HG03280 (cell line): ENCODE results near the gene INPP5E.

Source experiments
- ATAC-seq: cut with Tn5 transposase; IDR thresholded peaks from one replicate; pipeline ENCODE4 v1.9.1; 2021; ENCODE audit warnings: mild to moderate bottlenecking, moderate library complexity; ENCODE audit not compliant: unreplicated experiment

Gene INPP5E

DNA sequence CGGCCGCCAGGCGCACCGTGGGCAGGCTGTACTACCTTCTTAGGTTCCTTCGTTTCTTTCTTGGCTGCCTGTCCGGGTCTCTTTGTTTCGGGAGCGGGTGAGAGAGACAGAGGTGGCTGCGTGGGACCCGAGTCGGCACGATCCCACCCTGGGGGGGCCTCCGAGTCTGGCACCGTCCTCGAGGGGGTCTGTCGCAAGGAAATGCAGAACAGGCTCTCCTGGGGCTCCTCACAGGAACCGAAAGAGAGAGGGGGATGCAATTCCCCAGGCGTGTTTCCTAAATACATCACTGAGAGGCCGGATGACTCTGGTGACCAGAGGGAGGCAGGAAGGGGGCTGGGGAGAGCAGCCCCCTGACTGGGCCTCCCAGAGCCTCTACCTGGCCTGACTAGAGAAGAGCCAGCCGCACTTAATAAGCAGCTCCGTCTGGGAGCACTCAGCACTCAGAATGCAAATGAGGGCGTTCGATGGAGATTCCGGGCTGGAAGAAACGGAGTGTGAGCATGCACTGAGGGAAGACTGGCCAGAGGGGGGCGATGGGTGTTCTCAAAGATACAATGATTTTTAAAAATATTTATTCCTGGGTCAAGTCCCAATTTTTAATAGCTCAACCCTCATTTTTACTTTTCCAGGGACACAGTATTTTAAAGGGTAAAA lies 11.7 kb upstream of the INPP5E start:
- ATAC-seq = no peak

DNA sequence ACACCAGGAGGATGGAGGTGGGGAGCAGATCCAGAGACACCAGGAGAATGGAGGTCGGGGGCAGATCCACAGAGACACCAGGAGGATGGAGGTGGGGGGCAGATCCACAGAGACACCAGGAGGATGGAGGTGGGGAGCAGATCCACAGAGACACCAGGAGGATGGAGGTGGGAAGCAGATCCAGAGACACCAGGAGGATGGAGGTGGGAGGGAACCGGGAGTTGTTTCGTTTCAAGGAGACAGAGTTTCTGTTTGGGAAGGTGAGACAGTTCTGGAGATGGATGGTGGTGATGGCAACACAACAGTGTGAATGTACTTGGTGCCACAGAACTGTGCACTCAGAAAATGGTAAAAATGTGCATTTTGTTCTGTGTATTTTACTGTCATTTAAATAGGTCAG lies 9.0 kb upstream of the INPP5E start:
- ATAC-seq = no peak

DNA sequence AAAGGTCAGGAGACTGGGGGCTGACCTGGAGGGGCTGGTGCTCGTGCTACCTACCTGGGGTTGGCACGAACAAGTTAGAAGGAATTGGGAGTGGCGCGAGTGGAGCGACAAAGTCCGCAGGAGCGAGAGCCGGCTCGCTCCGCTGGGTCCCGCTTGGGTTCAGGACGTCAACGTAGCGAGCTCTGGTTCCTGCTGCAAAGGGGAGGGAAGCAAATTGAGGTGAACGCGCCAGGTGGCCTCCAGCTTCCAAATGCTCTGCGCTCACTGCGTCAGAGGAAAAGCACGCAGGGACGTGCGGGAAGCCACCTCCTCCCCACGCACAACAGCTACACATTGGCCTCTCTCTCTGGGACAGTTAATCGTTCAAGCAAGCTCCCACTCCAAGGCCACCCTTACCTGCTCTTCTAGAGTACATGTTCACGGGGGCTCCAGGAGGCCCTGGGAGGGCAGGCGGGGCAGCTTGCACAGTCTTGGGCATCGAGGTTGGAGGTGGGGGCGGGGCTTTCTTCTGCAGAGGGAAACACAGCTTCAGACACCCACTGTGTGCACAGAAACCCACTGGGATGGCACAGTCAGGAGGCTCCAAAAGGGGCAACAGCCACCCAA lies 7.6 kb upstream of the INPP5E start:
- ATAC-seq = no peak

DNA sequence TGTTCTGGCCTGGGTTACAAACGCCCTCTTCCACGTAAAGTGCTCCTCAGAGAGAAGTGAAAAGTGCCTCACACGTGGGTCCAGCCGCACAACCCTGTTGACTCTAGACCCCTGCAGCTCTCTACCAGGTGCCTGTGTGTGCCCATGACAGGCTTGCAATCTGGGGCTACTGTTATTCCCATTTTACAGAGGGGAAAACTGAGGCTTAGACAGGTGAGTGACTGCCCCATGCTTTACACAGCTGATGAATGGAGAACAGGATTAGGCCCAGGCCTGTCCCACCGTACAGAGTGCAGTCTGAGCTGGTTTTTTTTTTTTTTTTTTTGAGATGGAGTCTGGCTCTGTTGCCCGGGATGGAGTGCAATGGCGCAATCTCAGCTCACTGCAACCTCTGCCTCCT lies 6.2 kb upstream of the INPP5E start:
- ATAC-seq = no peak

DNA sequence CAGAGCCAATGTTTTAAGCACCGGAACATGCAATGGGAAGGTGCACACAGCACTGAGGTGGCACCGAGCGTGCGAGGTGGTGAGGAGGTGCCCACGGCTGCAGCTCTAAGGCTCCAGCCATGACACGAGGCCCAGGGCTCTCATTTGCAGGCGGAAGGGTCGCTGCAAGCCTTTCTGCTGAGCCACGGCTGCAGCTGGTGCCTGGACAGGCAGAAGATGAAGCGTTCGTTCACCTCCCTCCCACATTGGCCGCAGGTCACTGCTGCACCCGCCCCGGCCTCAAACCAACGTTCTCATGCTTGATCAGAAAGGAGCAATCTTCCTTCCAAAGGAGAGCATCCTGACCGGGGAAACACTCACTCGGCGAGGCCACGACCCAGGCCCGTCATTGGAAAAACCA lies 4.5 kb upstream of the INPP5E start:
- ATAC-seq = no peak

DNA sequence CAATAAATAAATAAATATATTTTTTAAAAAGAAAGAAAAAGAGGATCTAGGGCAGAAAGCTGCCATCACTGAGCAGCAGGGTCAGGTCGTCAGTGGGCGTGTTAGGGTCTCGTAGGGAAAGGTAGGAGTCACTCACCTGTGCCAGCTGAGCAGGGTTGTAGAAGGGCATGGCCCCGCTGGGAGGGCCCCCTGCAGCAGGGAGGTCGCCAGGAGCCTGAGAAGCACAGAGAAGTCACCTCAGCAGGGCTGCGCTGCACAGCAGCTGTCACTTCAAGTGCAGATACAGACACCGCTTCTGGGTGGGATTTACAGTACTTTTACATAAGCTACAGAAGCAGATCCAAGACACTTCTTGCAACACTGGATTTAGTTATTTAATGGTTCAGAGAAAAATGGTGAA lies 4.0 kb upstream of the INPP5E start:
- no peak for ATAC-seq

DNA sequence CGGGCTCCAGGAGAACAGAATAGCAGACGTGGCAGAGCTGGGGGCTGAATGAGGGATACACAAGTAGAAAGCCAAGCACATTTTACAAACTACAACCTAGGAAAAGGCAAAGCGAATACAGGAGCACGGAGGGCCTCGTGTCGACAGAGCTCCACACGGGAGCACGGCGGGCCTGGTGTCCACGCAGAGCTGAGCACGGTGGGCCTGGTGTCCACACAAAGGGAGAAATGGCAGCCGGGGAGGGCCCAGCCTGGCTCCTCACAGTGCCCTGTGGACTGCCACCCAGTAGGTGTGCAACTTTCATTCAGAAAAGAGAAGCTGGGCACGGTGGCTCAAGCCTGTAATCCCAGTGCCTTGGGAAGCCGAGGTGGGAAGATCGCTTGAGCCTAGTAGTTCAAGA lies 3.4 kb upstream of the INPP5E start:
- ATAC-seq = no peak

DNA sequence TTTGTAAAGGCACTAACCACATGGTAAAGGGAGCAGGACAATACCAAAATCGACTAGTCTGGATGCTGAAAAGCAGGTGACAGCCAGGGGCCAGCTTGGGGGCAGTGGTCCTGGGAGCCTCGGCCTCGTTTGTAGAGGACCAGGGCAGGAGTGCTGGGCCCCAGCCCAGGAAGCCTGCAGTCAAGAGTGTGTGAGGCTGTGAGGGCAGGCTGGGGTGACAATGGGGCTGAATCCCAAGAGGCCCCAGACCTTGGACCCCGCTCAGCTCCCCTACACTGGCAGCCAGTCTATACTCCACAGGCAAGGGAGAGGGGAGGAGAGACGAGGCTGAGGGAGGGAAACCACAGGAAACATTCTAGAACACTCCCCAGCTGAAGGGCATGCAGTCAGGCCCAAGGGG lies 2.6 kb upstream of the INPP5E start:
- no peak for ATAC-seq

DNA sequence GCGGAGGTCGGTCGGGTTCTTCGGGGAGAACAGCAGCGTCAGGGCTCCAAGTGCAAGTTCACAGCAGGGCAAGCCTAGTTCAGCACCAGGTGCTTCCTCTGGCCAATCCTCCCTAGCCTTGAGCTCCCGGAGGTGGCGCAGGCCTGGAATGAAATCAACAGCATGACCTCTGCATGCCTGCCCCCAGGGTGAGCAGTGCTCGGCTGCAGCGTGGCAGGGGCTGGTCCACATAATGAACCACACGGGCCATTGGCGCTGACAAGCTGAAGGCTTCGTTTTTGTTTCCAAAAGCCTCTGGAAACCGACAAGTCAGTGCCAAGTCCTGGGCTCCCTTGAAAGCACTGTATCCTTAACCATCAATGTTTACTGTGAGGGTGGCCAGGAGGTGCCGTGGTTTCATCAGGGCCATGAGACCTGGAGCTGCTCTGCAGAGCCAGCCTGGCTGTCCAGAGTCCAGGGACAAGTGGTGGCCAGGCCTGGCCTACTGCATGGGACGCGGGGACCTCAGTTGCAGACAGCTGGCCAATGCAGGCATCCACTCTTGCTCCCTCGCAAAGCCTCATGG lies 2.1 kb upstream of the INPP5E start:
- no peak for ATAC-seq

DNA sequence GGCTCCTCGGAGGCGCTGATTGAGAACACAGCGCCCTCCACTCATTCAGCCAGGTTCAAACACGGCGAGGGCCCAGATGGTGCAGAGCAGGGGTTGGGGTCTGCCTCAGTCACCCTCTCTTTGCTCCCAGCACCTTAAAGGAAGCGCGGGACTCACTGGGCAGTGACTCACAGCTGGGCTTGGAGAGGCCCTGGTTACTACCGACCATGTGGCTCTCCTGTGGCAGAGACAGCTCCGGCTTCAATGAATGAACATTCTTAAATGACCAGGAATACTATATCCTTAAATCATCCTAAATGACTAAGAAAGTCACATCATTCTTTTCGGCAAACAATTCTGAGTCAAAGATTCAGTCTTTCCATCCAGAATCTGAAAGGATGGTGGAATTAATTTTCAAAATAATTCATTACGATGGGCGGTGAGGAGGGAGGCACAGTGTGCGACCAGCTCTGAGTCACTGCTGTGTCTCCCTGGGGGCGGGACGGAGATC lies 1.6 kb upstream of the INPP5E start:
- ATAC-seq = no peak

DNA sequence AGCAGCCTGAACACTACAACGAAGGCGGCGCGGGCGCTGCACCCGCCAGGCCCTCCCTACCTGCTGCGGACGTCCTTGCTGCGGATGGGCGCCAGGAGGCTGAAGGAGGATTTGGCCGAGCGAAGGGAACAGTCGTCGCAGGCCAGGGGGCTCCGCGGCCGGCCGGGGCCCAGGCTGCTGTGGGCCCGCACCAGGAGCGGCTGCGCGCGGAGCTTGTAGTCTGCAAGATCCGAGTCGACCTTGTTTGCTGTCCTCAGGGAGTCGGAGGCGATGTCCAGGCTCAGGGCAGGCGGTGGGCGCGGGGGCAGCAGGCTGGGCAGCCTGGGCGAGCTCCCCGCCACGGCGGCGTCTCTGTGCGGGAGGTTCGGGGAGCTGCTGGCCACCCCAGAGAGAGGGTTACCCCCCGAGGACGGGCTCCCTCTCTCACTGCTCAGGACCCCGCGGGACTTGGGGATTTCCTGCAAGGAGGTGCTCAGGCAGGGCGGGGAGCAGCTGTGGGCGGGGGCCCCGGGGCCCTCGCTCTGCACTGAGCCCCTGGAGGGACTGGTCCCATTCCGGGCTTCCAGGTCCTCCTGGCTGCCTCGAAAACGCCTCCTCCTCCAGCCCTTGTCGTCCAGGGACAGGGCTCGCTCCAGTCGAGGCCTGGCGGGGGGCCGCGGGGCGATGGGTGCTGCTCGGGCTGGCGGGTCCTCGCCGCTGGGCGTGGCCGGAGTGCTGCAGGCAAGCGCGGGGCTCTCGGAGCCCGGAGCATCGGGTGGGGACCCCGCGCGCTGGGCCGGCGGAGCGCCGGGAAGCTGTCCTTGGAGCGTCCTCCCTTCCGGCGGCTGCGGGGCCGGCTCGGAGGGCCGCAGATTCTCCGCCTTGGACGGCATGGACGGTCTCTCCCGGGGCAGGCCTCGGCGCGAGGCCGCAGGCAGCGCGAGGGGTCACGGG lies 831 bp downstream of the INPP5E start:
- peak; percentile 43 for ATAC-seq

DNA sequence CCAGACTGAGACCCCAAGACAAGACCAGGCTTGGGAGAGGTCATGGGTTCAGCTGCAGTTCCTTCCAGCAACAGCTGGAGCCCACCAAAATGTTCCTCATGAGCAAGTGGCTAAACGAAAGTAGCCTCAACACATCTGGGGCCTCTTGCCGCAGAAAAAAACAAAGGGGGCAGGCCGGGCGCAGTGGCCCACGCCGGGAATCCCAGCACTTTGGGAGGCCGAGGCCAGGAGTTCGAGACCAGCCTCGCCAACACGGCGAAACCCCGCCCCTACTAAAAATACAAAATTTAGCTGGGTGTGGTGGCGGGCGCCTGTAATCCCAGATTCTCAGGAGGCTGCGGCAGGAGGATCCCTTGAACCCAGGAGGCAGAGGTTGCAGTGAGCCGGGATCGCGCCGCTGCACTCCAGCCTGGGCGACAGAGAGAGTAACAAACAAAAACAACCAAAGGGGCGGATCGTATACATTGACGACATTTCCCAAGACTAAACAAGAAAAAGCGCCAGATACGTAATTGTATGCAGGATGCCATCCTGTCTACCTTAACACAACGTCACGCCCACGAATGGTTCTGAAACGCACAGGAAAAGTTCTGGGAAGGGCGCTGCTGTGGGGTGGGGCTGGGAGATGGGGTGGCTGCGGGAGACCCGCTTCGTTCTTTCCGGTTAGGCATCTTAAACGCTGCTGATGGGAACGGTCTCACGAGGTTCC lies 1.7 kb downstream of the INPP5E start:
- ATAC-seq = no peak

DNA sequence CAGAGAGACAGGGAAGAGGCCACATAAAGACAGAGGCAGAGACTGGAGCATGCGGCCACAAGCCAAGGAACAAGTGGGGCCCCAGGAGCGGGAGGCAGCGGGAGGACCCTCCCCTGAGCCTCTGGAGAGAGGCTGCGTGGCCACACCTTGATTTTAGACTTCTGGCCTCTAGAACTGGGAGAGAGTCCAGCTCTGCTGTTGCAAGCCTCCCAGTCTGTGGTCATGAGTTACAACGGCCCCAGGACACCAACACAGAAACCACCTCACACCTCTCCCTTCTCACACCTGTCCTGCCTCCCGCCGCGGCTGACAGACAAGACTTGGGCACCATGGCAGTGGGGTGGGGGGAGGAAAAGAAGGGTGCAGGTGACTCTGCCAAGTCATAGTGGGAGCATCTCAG lies 2.2 kb downstream of the INPP5E start:
- no peak for ATAC-seq

DNA sequence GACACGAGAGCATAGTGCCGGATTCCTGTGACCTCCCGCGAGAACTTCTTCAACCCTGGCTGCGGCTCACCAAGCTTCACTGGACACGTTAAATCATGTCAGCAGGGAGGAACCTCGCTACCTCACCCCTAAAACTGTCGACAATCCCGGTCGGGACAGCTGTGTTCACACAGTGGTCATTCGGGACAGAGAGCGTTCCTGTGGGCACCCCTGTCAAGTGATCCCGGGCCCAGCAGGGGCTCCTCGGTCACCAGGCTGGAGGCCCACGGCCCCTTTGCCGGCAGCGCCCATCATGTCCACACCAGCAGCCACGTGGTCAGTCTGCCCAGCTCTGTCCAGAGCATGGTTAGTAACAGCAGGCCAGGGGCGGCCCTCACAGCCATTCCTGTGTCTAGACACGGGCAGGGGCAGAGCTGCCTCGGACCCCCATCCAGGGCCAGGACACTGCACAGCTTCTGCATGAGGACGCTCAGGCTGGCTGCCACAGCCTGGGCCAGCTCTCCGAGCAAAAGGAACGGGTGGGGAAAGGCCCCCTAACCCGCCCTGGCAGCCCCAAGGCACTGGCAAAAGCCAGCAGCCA lies 3.5 kb downstream of the INPP5E start:
- ATAC-seq = no peak

DNA sequence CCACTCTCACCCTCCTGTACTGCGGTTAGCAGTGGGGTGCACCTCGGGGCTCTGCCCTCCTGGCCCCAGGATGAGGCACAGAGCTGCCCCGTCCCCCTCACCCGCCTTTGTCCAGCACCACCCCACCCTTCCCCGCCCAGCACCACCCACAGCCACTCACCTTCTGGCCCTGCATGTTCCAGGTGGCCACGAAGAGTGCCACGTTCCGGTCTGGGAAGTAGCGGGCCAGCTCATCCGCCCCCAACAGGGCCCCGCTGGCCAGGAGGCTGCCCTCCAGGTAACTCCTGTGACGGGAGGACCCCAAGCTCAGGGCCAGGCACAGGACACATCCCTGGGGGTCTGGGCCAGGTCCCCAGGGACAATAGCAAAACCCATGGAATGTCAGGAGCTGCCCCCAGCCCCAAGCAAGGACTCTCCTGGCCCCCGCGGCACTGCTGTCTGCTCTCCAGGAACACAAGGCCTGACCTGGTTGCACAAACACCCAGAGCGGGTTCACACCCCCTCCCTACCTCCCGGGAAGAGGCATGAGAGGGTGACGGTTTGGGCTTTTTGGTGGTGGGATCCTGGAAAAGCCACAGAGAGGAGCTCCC lies 5.0 kb downstream of the INPP5E start:
- ATAC-seq = no peak

DNA sequence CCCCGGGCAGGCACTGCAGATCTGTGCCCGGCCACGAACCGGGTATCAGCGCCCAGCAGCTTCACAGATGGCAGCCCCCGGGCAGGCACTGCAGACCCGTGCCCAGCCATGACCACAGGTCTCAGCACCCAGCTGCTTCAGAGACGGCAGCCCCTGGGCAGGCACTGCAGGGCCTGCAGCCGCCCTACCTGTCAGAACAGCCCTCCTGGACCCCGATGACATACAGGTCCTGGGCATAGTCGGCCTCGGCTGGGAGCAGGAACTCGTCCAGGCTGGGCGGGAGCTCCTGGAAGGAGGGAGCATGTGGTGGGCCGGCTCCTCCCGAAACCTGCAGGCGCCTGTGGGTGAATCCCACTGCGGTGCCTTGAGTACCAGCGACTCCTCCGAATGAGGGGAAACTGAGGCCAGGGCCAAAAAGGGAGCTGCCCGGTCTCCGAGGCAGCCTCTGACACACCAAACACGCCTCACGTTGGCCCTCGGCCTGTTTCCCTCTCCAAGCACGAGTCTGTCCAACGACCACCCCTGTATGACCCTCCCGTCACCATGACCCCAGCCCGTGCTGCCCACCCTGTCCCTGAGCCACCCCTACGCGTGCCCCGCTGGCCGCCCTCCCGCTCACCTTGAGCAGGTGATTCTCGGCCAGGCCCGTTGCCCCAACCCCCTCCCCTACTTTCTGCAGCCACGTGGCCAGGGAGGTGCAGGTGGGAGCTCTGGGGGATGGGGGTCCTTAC lies 5.6 kb downstream of the INPP5E start:
- ATAC-seq = no peak

DNA sequence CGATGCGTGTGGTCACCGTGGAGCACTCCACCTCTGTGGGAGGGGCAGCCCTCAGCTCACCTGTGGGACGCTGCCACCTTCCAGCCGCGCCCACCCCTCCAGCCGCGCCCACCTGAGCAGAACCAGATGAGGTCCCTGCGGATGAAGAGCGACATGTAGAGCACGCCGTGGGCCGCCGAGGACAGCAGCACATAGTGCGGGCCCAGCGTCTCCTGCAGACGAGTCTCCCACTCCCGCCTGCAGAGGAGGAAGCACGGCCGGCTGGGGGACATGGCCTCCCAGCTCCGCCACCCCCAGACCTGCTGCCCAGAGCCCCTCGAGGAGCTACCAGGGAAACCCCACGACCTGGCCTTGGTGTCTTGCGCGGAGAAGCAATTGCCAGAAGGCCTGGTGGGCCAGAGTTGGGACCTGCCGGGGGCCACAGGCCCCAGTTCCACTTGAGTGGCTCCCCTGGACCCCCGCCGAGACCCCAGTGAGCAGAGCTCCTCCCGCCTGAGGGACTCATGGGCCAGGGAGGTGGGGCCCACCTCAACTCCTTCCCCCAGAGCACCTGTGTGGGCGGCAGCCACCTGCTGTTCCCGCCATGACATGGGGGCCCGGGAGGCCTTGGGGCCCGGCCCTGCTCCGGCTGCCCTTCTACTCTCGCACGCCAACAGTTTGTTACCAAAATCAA lies 6.5 kb downstream of the INPP5E start:
- no peak for ATAC-seq

DNA sequence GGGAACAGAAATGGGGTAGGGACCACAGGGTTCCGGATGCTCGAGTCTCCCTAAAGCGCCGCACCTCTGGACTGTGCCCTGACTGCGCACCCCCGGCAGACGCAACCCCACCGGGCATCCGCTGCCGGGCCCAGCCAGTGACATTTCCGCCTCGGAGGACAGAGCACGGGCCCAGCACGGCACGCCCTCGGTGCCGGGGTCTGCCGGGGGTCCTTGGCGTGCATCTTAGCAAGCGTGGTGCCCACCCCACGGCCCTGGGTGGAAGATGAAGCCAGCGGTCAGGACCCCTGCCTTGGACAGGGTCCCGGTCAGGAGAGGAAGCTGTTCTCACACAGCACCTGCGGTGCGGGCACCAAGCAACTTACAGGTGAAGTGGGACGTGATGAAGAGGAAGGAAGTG lies 7.1 kb downstream of the INPP5E start:
- ATAC-seq = no peak

DNA sequence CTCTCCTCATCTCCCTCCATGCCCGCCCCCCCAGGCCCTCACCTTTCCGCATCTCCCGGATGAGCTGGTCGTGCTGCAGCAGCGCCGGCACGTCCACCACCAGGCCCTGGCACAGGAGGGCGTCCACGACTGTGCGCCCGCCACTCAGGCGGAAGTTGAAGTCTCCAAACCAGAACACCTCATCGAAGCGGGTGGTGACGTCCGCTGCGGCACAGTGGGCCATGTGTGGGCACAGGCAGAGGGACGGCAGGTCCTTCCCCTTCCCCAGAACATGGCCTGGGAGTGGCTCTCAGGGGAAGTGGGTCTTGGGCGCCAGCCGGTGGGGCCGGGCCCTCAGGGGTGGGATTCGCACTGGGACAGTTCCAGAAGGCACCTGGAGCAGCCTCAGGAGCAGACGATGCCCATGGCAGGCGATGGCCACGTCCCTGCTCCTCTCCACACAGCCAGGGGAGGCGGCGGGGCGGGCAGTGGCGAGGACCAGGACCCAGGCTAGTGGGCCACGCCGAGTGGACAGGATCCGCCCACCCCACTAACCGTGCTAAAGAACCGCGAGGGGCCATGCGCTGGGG lies 7.8 kb downstream of the INPP5E start:
- no peak for ATAC-seq
